GM20000 (cell line): ENCODE results near the gene DMBX1.
A peak's percentile ranks its signal among the peaks of the same experiment; 100 is the strongest.

ENCODE experiments used
- DNase-seq: peaks from one replicate; pipeline ENCODE4 v3.0.0; 2012; ENCODE audit warnings: low spot score
- CTCF ChIP-seq: IDR thresholded peaks from 2 replicates; pipeline ENCODE4 v1.5.1; 2012; ENCODE audit warnings: mild to moderate bottlenecking, control low read depth; ENCODE audit errors: extremely low read depth, missing control alignments

The DMBX1 gene

GRCh38 chr1:46484783-46485490, 4.7 kb upstream of the DMBX1 start:
- no peak for DNase-seq
- no peak for TF ChIP-seq CTCF

GRCh38 chr1:46485564-46486431, 3.8 kb upstream of the DMBX1 start:
- TF ChIP-seq CTCF: no peak
- no peak for DNase-seq

GRCh38 chr1:46486432-46487015, 3.1 kb upstream of the DMBX1 start:
- DNase-seq: no peak
- TF ChIP-seq CTCF: no peak

GRCh38 chr1:46487818-46488218, 1.8 kb upstream of the DMBX1 start:
- no peak for DNase-seq
- peak; percentile 11 for TF ChIP-seq CTCF

- DNase-seq: no peak
- no peak for TF ChIP-seq CTCF
These were observed 1.1 kb upstream of the DMBX1 start for GRCh38 chr1:46488343-46489168.

- no peak for DNase-seq
These were observed 433 bp upstream of the DMBX1 start for GRCh38 chr1:46489169-46489637.

More at GRCh38 chr1:46489169-46489637, 433 bp upstream of the DMBX1 start:
- TF ChIP-seq CTCF: no peak
